Measurements from ENCODE around the gene SDK1. TPM values are rescaled to one million over a fixed set of nuclear protein-coding genes. Genes with fewer than 3 reads are reported as not detected.

SDK1 gene
- total and polyA plus RNA-seq, 2 of the 8 experiments (the other 6 are each of a cell fraction or from before 2014, with no cell fraction given), result 3.3 to 7.2 TPM

- TF ChIP-seq NRF1 (IDR thresholded peaks at IDR 0.05; ENCODE audit: low read depth, low read length), result no peak
Observed at GRCh38 chr7:3847336-3847735, 546.3 kb downstream of the SDK1 start (continued).
